A549 treated with Hydrocortisone at 1 μM for 4 hours (cell line): ENCODE measurements around the gene METTL18. TPM values are rescaled to one million over a fixed set of nuclear protein-coding genes. Genes with fewer than 3 reads are reported as not detected.

Experiments
- total RNA-seq: library from RNA; stranded (reverse); fragments of 200-300 nt; extraction: Qiagen RNA extraction; gene quantifications from 5 replicates; pipeline ENCODE4 v1.2.3, GENCODE V29; 2022

METTL18 gene
- total RNA-seq = 4.6 to 7.1 TPM (median 5.7 TPM) in 5 replicates

GRCh38 chr1:169794530-169795416 lies at the start of gene METTL18:
Gene METTL18 (minus strand): TSS chr1:169794907. CDS start chr1:169793695, 1,212 bp downstream.

Other genes starting within 250 kb of the METTL18 start
- 0.06 to 0.23 TPM (median 0.14 TPM) in 5 replicates for gene F5, start 208.4 kb downstream of the METTL18 start, total RNA-seq
- not detected in 5 replicates for gene SELP, start 164.8 kb downstream of the METTL18 start, total RNA-seq
- gene SELL, start 83.3 kb downstream of the METTL18 start, total RNA-seq = 0.20 to 0.40 TPM (median 0.25 TPM) in 5 replicates
- gene SELE, start 60.8 kb downstream of the METTL18 start, total RNA-seq = not detected in 5 replicates
- gene SCYL3, start 99.0 kb upstream of the METTL18 start, total RNA-seq = 2.5 to 3.3 TPM (median 3.1 TPM) in 5 replicates